Measurements from ENCODE around the gene SLC4A4. TPM values are rescaled to one million over a fixed set of nuclear protein-coding genes. Genes with fewer than 3 reads are reported as not detected.
"Not testable (repeated sequence)": the region's sequence is repeated elsewhere in the genome, so short reads cannot be mapped to it uniquely, and the experiment has no call there.

SLC4A4 gene
- total RNA-seq, 1 experiment from 2014 or later = 4.8 TPM

- DNase-seq (ENCODE audit: low spot score) = not testable (repeated sequence)
Observed at GRCh38 chr4:71408961-71409360, 70.1 kb downstream of the SLC4A4 start.

GRCh38 chr4:71411981-71412380, 73.2 kb downstream of the SLC4A4 start:
- no peak for DNase-seq (ENCODE audit: low spot score)

- no peak for DNase-seq (ENCODE audit: low spot score)
Observed at GRCh38 chr4:71415491-71415890, 76.7 kb downstream of the SLC4A4 start.

GRCh38 chr4:71417150-71417549, 78.3 kb downstream of the SLC4A4 start:
- DNase-seq (ENCODE audit: low spot score) = no peak

DNA sequence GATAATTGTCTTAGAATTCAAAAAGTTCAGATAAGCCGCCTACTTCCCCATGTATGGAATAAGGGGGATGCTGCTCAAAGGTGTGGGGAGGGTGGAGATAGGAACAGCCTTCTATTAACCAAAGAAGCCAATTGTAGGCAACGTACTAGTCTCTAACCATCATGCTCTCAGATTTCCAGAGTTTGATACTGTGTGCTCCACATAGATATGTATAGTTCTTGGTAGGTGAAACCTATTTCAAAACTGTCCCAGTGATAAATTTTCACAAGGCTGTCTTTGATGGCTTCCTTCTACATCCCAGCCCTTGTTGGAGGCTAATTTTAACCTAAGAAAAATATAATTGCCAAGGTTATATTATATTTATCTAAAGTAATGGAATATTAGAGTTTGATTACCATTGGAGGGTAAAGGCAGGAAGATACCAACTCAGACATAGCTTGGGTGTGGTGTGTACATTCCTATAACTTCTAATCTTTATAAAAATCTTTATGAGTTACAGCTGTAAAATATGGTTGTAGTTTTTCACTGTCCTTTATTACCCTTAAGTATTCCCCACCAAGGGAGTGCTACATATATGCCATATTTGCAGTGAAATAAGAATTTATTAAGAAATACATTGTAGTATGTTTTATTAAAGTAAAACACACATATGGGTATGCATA, 87.7 kb downstream of the SLC4A4 start:
- DNase-seq (ENCODE audit: low spot score) = no peak

- no peak for DNase-seq (ENCODE audit: low spot score)
Observed at GRCh38 chr4:71429106-71429505, 90.3 kb downstream of the SLC4A4 start.

DNA sequence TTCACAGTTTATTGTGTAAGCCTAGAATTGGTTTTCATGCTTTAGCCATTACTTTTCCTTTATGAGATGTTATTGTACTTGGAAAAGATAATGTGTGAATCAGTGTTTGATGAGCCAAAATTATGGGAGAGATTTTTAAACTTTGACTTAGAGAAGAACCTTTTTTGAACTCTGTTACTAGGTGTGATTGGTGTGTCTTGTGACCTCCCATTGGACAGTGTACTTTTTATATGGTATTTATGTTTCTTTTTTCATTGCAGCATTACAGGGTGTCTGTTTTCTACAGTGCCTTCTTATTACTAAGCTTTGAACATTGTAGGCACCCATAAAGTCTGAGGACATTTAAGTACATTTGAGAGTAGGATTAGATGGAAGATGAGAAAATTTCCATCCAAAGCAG, 91.1 kb downstream of the SLC4A4 start:
- DNase-seq (ENCODE audit: low spot score) = no peak

GRCh38 chr4:71430609-71431008, 91.8 kb downstream of the SLC4A4 start:
- DNase-seq (ENCODE audit: low spot score) = no peak

- no peak for DNase-seq (ENCODE audit: low spot score)
Observed at GRCh38 chr4:71440612-71441011, 101.8 kb downstream of the SLC4A4 start.

DNA sequence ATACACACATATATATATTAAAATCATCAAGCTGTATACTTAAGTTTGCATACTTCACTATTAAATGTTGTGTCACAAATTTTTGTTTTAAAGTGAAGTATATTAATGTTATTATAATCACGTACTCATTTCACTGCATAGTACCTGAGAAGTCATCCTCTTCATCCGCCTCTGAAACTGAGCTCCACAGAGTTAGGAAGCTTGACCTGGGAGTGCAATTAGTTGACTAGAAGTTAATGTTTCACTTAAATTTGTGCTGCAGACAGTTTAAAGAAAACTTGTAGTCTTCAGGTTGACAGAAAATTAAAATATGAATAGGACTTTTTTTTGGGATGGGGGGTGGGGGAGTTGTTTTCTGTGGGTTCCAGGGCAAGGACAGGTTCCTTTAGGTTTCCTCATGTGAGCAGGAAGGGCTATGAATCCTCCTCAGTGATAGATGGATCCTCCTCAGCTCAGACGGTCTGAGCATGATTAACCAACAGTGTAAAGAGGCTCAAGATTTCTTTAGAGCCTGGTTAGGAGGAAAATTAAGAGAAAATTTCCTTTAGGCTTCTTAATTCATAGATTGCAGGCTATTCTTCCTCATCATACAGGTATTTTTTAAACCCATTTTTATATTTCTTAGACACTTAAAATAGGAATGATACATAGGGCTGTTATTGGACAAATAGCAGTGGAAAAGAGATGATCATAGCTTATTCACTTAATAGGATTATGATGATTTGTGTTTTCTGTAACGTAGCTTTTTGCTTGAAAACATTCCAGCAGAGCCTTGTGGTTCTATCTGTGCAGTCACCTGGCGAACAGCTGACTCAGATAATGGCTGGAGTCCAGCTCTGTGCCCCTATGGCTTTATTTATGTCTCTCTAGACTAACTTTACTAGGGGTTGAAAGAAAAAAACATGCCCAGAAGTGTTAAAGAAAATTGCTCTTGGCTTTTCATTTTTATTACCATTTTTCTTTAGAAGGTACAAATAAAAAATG, 102.7 kb downstream of the SLC4A4 start:
- DNase-seq (ENCODE audit: low spot score) = no peak

GRCh38 chr4:71442336-71442735, 103.5 kb downstream of the SLC4A4 start:
- DNase-seq (ENCODE audit: low spot score) = no peak

DNA sequence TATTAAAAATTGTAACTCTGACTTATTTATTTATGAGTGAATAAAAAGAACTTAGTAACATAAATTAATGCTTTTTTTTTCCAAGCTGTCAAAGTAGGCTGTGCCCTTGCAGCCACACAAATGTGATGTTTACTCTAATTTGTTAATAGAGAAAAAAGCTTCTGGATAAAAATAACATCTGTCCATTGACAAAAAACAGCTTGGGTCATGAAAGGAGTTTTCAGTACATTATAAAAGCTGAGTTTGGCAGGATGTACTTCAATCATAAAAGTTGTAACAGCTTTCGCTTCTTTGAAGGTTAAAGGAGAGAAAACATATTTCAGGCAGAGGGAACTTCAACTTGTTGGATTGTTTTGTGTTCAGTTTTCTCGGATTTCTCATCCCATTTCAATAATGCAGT, 105.6 kb downstream of the SLC4A4 start:
- DNase-seq (ENCODE audit: low spot score) = no peak

DNA sequence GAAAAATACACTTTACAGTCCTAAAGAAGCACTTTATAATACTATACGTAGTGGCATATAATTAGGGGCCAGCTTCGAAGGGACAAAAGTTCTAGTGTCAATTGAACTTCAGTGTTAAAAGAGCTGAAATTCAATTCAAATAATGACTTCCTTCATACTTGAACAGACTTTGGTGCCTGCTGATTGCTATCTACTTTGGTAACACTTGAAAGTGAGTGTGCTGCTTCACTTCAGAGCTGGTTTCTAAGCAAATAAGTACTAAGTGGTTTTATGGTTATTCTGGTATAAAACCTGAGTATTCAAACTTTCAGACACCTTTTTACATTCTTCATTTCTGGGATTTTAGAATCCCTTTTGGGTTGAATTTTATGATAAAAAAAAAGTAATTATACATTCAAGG, 107.0 kb downstream of the SLC4A4 start:
- DNase-seq (ENCODE audit: low spot score) = no peak

DNA sequence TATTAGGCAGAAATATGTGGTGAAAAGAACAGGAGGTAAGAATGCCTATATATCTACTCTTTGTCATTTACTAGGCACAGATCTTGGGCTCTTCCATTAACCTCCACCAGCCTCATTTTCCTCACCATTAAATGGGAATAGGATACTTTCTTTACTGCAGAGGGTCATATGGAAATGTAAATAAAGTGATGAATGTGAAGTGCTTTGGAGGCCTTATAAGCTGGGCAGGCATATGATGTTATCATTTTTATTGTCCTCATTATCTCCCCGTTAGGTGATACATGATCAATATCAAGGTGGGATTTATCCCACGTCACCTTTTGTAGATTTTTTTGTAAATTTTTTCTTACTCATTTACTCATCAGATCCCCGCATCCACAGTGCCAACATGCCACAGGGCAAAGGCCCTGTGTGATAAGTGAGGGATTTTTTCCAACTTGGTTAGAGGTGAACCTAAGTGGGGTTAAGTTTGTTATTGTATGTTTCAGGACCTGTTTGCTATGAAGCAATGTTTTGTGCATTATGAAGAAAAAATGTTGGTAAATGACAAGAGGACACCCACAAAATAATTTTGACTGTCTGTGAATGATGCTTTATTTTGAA, 107.8 kb downstream of the SLC4A4 start:
- DNase-seq (ENCODE audit: low spot score) = no peak

DNA sequence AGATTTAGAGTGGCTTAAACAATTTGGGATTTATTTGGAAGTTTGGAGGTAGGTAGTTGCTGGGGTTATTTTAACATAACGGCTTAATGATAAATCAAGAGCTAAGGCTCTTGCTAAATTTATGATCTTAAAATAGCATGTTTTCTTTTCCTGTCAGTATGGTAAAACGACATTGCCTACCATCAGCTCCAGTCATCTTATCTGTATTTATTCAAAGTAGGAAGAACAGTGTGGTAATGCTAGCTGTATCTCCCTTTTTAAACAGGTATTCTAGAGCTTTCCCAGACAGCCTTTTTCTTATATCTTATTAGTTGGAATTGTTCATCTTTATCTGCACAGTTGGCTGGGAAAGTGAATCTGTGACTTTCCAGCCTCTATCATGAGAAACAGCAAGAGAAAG, 110.2 kb downstream of the SLC4A4 start:
- DNase-seq (ENCODE audit: low spot score) = no peak

GRCh38 chr4:71449878-71450277, 111.1 kb downstream of the SLC4A4 start:
- DNase-seq (ENCODE audit: low spot score) = no peak

DNA sequence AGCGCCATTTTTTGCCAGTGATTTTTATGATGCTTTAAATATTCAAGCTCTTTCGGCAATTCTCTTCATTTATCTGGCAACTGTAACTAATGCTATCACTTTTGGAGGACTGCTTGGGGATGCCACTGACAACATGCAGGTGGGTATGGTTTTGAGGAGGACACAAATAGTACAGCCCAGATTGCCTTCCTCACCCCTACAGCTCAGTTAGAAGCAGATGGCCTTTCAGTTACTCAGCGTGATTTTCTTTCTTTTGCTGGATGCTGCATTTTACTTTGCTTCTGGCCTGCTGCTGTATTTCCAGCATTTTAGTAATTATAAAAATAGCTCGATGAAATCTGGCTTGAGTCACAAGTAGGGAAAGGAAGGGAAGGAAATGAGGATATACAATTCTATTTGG, 114.7 kb downstream of the SLC4A4 start:
- DNase-seq (ENCODE audit: low spot score) = no peak

GRCh38 chr4:71456841-71457240, 118.0 kb downstream of the SLC4A4 start:
- DNase-seq (ENCODE audit: low spot score) = peak; percentile 14

GRCh38 chr4:71460371-71460770, 121.6 kb downstream of the SLC4A4 start:
- no peak for DNase-seq (ENCODE audit: low spot score)

DNA sequence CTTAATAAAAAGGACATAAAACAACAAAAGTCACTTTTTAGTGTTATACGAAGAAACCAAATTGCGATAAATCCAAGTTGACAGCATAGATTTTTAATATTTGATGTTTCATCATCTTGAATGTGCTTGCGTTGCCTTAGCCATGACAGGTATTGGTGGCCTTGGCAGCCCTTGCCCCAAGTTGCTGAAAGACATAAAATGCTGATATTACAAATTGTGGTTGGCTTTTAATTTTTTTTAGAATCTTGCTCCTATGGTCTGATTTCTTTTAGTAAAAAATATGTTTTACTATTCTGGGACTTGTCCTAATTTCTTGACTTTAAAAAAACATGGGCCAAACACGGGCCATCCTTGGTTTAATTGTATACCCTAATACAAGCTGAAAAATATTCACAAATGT, 122.6 kb downstream of the SLC4A4 start:
- DNase-seq (ENCODE audit: low spot score) = no peak

DNA sequence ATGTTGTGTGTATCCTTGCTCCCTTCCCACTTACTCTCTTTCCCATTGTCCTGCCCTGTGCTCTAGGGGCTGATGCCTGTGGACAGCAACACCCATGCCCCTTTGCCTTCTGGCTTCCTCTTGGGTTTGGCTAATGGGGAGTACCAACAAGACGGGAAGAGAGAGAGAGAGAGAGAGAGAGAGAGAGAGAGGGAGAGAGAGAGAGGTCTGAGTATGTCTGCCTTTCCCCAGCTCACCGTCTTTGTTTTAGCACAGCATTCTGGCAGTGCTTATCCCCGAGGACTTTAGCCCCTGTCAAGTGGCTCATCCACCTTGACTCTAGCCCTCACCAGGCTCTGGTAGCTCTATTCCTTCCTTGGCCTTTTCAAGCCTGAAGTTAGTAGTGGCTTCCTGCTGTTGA, 128.0 kb downstream of the SLC4A4 start:
- DNase-seq (ENCODE audit: low spot score) = no peak

GRCh38 chr4:71468116-71468710, 129.4 kb downstream of the SLC4A4 start:
- no peak for DNase-seq (ENCODE audit: low spot score)

Measured in H4 (cell line).